MCF 10A (cell line): ENCODE results near the gene PTX4. TPM values are rescaled to one million over a fixed set of nuclear protein-coding genes. Genes with fewer than 3 reads are reported as not detected.

Experiments used
- BruUV-seq: library from RNA; stranded (reverse); fragments of 400-500 nt; replicated peaks from 2 replicates; lab custom pipeline; 2021; lab: Mats Ljungman, UMichigan
- CTCF ChIA-PET: fragments of 300-600 bp; sonication (Branson Sonifier 250); formaldehyde crosslinking; extraction: SDS; loops from one replicate; lab custom pipeline; 2021; ENCODE audit warnings: antibody characterized with exemption, inconsistent platforms; lab: Yijun Ruan, JAX
- POLR2A ChIA-PET: fragments of 300-600, 350-650 bp; sonication (Branson Sonifier 250); formaldehyde crosslinking; extraction: SDS; loops from one replicate; lab custom pipeline; 2020; ENCODE audit warnings: antibody characterized with exemption, inconsistent platforms; lab: Yijun Ruan, JAX
- DNase-seq: peaks from one replicate; pipeline ENCODE4 v3.0.0-alpha.2; 2018; ENCODE audit not compliant: unreplicated experiment
- H3K27ac Mint-ChIP-seq: one replicate; pipeline ENCODE4 v1.8.0; 2022; ENCODE audit warnings: mild to moderate bottlenecking, low read depth, mixed read lengths; ENCODE audit not compliant: unreplicated experiment
- H3K27me3 Mint-ChIP-seq: one replicate; pipeline ENCODE4 v1.8.0; 2022; ENCODE audit warnings: mixed read lengths; ENCODE audit not compliant: insufficient read depth, unreplicated experiment
- H3K36me3 Mint-ChIP-seq: one replicate; pipeline ENCODE4 v1.8.0; 2022; ENCODE audit warnings: mild to moderate bottlenecking, moderate library complexity, mixed read lengths; ENCODE audit not compliant: insufficient read depth, unreplicated experiment
- H3K4me1 Mint-ChIP-seq: one replicate; pipeline ENCODE4 v1.8.0; 2022; ENCODE audit warnings: mixed read lengths; ENCODE audit not compliant: insufficient read depth, unreplicated experiment
- H3K4me3 Mint-ChIP-seq: one replicate; pipeline ENCODE4 v1.8.0; 2022; ENCODE audit warnings: mild to moderate bottlenecking, moderate library complexity, mixed read lengths; ENCODE audit not compliant: unreplicated experiment
- H3K9me3 Mint-ChIP-seq: one replicate; pipeline ENCODE4 v1.8.0; 2022; ENCODE audit warnings: mixed read lengths; ENCODE audit not compliant: unreplicated experiment
- intact Hi-C: fragments of 100-400 bp; cut with micrococcal nuclease; formaldehyde crosslinking; loops from 2 replicates; pipeline ENCODE4 v1.14.1; 2022
- total RNA-seq: library from RNA; stranded (reverse); gene quantifications from 2 replicates; pipeline ENCODE4 v1.2.3, GENCODE V29; 2022
- TF ChIP-seq, protein P1 (sequence below): fragments of 200-600 bp; IDR thresholded peaks from one replicate; pipeline ENCODE4 v1.8.0; 2022; ENCODE audit warnings: antibody characterized with exemption, mild to moderate bottlenecking; ENCODE audit not compliant: unreplicated experiment

PTX4 gene
- total RNA-seq, 1 experiment from 2014 or later = not detected

DNA sequence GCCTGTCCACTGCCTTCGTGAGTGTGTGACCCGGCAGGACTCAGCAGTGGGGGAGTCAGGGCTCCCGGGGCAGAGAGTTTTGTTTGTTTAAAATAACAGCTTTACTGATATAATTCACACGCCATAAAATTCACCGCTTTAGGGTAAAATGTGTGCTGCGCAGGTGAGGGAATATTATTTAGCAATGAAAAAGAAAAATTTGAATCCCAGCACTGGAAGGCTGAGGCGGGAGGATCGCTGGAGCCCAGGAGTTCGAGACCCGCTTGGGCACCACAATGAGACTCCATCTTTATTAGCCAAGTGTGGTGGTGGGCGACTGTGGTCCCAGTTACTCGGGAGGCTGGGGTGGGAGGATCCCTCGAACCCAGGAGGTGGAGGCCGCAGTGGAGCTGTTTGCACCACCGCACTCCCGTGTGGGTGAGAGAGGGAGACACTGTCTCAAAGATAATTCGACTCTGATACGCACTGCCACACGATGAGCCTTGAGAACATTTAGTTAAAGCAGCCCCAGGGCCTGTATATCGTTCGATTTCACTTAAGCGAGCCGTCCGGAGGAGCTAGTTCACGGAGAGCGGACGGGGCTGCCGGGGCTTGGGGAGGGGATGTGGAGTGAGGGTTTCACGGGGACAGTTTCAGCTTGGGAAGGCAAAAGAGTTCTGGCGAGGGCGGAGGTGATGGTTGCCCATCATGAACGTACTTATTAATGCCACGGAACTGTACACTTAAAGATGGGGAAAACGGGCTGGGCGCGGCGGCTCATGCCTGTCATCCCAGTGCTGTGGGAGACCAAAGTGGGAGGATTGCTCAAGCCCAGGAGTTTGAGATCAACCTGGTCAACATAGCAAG, 14.6 kb upstream of the PTX4 start:
- Mint-ChIP-seq H3K36me3 (no peaks in the 10 kb centered on the region), H3K9me3 (no peaks in the 10 kb centered on the region), H3K4me1 (no peaks in the 10 kb centered on the region), H3K27ac (no peak overlapping the region), H3K27me3 (no peaks in the 10 kb centered on the region), H3K4me3 (no peak overlapping the region)
- TF ChIP-seq, protein P1, sequence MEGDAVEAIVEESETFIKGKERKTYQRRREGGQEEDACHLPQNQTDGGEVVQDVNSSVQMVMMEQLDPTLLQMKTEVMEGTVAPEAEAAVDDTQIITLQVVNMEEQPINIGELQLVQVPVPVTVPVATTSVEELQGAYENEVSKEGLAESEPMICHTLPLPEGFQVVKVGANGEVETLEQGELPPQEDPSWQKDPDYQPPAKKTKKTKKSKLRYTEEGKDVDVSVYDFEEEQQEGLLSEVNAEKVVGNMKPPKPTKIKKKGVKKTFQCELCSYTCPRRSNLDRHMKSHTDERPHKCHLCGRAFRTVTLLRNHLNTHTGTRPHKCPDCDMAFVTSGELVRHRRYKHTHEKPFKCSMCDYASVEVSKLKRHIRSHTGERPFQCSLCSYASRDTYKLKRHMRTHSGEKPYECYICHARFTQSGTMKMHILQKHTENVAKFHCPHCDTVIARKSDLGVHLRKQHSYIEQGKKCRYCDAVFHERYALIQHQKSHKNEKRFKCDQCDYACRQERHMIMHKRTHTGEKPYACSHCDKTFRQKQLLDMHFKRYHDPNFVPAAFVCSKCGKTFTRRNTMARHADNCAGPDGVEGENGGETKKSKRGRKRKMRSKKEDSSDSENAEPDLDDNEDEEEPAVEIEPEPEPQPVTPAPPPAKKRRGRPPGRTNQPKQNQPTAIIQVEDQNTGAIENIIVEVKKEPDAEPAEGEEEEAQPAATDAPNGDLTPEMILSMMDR = no peak
- intact Hi-C loops = no loop called here
- ChIA-PET POLR2A (no interaction called here), CTCF (no interaction called here)
- no TSS peak for BruUV-seq
- DNase-seq = no peak

DNA sequence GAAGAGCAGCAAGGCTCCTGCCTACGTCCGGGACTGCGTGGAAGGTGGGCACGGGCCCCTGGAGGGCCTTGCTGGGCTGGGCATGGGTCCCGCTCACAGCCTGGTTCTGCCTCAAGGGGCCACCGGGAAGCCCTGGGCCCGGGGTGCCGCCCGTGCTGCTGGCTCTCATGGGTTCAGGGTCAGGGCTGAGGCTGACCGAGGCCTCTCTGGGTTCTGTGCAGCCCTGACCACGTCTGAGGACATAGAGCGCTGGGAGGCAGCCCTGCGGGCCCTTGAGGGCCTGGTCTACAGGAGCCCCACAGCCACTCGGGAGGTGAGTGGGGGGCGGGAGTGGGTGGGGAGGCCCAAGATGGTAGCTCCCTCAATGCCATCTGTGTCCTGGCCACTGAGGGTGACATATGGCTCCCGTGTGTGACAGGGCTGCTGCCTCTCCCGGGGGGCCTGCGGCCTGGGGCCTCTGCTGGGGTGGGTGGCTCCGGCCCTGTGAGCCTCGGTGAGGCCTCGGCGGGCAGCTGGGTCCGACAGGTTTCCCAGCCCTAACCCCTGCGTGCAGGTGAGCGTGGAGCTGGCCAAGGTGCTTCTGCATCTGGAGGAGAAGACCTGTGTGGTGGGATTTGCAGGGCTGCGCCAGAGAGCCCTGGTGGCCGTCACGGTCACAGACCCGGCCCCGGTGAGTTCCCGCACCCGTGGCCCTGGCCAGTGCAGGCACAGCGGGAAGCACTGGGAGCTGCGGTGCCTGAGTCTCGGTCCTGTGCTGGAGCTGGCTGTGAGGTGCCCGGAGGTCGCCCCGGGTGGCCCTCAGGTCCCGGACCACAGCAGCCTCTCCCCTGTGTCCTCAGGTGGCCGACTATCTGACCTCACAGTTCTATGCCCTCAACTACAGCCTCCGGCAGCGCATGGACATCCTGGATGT, 13.6 kb upstream of the PTX4 start:
- ChIA-PET CTCF (no interaction called here), POLR2A (no interaction called here)
- TF ChIP-seq, protein P1 = no peak
- no peak overlapping the region for H3K4me3 Mint-ChIP-seq
- H3K4me1 Mint-ChIP-seq = no peaks in the 10 kb centered on the region
- H3K27ac Mint-ChIP-seq = no peak overlapping the region
- no peaks in the 10 kb centered on the region for H3K36me3 Mint-ChIP-seq
- no TSS peak for BruUV-seq
- intact Hi-C loops = no loop called here
- no peak for DNase-seq
- H3K9me3 Mint-ChIP-seq = no peaks in the 10 kb centered on the region
- H3K27me3 Mint-ChIP-seq = no peaks in the 10 kb centered on the region

DNA sequence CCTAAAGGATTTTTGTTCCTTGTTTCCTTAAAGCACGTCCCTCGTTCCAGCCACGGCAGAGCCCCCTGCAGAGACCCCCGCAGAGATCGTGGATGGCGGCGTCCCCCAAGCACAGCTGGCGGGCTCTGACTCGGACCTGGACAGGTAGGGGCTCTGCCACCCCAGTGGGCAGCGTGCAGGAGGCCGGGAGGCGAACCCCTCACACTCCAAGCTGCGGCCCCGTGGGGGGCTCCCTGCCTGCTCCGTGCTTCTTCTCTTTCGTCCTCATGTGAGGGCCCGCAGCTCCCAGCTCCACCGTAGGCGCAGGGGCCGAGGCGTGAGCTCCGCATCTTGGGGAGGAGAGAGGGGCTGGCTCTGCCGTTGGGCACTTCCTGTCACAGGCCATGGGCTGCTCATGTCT, 12.9 kb upstream of the PTX4 start:
- intact Hi-C loops = no loop called here
- POLR2A ChIA-PET = no interaction called here
- Mint-ChIP-seq H3K27ac (no peak overlapping the region), H3K36me3 (peaks cover 5% of the 10 kb centered on the region), H3K27me3 (no peaks in the 10 kb centered on the region), H3K4me1 (no peaks in the 10 kb centered on the region), H3K9me3 (no peaks in the 10 kb centered on the region), H3K4me3 (no peak overlapping the region)
- no TSS peak for BruUV-seq
- CTCF ChIA-PET = no interaction called here
- DNase-seq = no peak
- TF ChIP-seq, protein P1 = no peak

DNA sequence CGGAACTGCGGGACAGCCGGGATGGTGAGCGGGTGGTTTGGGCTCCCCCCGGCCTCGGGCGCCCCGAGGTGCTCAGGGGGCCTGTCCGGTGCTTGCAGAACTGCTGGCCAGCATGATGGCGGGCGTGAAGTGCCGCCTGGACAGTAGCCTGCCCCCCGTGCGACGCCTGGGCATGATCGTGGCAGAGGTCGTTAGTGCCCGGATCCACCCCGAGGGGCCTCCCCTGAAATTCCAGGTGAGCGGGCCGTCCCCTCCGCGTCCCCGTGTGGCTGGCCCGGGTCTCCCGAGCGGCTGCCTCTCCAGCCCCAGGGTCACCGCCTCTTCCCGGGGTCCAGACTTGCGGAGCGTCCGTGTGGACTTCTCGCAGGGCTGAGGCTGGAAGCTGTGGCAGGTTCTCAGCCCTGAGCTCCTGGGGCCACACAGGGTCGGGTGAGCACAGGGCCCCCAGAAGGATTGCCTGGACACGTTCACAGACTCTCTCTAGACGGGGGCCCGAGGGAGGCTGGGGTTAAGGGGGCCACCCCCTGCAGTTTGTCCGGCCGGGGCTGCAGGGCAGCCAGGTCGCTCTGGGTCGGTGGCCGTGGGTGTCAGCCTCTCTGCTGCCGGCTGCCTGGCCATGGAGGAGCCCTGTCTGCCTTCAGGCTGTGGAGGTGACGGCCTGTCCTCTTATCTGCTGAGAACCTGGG, 11.9 kb upstream of the PTX4 start:
- CTCF ChIA-PET = no interaction called here

More for the DNA sequence above, 11.9 kb upstream of the PTX4 start:
- TF ChIP-seq, protein P1 = no peak
- no peaks in the 10 kb centered on the region for H3K27me3 Mint-ChIP-seq
- POLR2A ChIA-PET = no interaction called here
- intact Hi-C loops = no loop called here
- no TSS peak for BruUV-seq
- no peak overlapping the region for H3K4me3 Mint-ChIP-seq
- DNase-seq = no peak
- H3K36me3 Mint-ChIP-seq = peaks cover 7% of the 10 kb centered on the region
- H3K27ac Mint-ChIP-seq = no peak overlapping the region
- no peaks in the 10 kb centered on the region for H3K4me1 Mint-ChIP-seq
- no peaks in the 10 kb centered on the region for H3K9me3 Mint-ChIP-seq
